GM21825 (cell line): Measurements from ENCODE around the gene TRIP12.
"Not testable (repeated sequence)": the region's sequence is repeated elsewhere in the genome, so short reads cannot be mapped to it uniquely, and the experiment has no call there.

Experiments used
- ATAC-seq: cut with Tn5 transposase; IDR thresholded peaks from one replicate; pipeline ENCODE4 v1.9.1; 2021; ENCODE audit warnings: mild to moderate bottlenecking, moderate library complexity; ENCODE audit not compliant: unreplicated experiment

The TRIP12 gene

DNA sequence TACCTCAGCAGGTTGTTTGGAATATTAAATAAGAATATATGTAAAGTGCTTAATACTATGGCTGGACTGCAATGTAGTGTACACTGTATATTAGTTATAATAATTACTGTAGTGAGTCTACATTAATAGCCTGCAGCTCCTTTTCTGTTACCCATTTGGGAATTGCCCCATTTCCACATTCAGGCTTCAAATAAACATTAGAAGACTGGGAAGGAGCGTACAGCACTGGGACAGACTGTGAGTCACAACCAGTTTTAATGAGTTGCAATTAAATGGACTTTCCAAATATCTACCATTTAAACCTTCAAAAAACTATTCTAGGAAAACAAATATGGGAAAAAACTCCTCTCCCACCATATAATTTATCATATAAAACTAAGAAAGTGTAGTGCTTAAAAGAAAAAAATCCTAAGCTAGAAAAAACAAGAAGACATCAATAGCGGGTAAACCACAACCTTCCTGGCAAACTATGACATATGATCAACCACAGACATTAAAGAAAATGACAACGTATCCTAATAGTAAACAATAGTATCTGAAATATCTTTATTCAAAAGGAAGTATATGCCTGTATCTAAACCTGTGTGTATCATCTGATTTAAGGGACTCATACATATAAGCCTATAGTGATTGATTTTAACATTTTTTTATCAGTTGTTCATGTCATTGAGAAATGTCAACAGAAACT lies 86.1 kb downstream of the TRIP12 start:
- no peak for ATAC-seq

DNA sequence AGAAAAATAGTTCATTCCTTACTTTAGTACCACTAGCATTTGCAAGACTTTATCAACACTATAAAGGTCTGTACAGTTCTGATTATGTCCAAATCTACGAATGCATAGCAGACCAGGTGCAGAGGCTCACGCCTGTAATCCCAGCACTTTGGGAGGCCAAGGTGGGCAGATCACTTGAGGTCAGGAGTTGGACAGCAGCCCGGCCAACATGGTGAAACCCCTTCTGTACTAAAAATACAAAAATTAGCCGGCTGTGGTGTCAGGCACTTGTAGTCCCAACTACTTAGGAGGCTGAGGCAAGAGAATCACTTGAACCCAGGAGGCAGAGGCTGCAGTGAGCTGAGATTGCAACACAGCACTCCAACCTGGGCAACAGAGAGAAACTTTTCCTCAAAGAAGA lies 87.4 kb downstream of the TRIP12 start:
- not testable (repeated sequence) for ATAC-seq

DNA sequence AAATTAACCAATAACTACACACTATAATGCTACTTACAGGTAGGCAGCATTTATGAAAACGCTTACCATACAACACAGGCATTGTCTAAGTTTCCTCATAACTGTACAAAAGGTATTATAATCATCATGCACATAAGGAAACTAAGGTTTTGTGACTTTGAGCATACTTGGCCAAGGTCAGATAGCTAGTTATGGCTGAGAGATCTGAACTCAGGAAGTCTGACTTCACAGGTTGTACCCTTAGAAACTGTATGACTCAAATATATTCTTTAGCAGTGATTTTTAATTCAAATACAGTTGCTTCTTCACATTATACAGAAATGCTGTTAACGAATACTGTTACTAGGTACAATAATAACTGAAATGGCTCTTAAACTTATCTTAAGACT lies 89.3 kb downstream of the TRIP12 start:
- no peak for ATAC-seq

DNA sequence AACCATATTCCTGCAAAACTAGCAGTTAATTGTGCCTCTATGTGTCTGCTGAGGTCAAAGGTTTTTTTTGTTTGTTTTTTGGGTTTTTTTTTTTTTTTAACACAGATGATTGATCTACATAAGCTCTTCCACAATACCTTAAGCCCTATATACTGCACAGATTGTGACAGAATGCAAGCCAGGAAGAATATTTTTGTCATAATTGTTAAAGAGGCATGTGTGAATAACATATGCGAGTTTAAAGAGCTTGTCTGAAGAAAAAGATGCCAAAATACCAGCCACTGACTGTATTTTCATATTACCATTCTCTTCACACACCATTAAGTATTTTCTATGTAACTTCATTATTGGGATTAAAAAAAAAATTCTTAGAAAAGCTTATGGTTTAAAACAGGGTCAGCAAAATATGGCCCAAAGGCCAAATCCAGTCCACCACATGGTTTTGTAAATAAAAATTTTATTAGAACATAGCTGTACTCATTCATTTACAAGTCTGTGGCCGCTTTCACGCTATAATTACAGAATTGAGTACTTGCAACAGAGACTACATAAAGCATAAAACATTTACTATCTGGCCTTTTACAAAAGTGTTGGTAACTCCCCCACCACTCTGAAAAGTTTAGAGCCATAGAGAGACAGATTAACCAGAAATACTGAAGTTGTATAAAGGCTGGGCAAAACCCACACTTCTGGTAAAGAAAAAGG lies 89.9 kb downstream of the TRIP12 start:
- ATAC-seq = no peak

DNA sequence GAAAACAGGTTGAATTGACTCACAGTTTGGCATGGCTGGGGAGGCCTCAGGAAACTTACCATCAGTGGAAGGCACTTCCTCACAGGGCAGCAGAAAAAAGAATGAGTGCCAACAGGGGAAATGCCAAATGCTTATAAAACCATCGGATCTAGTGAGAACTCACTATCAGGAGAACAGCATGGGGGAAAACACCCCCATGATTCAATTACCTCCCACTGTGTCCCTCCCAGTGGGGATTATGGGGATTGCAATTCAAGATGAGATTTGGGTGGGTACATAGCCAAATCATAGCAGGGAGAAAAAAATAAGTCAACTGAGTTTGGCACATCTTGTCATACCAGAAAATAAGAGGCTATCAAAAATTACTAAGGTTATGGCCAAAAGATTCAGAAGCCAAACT lies 96.3 kb downstream of the TRIP12 start:
- ATAC-seq = no peak

DNA sequence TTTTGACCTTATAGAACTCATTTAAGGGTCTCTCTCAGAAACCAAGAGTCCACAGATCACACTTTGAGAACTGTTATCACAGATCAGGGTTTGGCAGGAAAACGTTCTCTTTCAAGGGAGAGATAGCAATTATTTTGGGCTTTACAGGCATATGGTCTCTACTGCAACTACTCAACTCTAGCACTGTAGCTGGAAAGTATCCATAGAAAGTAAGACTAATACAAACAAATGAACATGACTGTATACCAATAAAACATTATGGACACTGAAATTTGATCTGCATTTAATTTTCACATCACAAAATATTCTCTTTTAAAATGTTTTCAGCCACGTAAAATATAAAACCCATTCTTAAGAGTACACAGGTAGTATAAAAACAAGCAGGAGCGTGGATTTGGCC lies 100.5 kb downstream of the TRIP12 start:
- ATAC-seq = no peak

DNA sequence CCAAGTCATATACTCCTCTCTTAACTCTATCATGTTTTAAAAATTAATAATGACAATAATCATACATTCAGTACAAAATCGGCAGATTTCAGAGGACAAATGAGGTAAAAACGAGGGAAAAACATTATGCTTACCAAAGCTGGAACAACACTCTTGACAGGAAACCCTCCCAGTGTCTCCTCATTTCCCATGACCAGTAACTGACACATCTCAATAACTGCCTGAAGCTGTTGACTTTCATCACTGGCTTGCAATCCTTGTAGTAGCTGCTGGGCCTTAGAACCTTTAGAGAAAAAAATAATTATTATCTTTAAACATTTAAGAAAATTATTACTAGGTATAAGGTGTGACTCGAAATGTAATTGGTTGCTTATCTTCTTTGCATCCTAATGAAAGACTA lies 103.6 kb downstream of the TRIP12 start:
- ATAC-seq = no peak

DNA sequence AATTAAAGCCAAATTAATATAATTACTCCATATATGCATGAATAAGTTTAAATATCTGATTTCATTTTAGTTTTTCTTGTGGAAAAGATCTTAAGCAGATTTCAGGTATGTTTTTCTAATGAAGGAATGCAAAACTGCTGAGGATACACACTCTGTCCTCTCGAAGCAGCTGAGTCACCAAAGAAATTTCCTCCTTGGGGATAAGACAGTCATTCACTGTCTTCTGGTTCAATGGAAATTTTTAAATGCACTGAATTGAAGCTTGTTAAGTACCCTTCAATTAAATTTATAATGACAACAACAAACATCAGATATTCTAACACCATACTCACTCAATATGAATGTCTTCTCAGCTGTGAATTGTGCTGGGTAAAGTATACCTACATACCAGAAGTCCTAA lies 106.0 kb downstream of the TRIP12 start:
- ATAC-seq = no peak

DNA sequence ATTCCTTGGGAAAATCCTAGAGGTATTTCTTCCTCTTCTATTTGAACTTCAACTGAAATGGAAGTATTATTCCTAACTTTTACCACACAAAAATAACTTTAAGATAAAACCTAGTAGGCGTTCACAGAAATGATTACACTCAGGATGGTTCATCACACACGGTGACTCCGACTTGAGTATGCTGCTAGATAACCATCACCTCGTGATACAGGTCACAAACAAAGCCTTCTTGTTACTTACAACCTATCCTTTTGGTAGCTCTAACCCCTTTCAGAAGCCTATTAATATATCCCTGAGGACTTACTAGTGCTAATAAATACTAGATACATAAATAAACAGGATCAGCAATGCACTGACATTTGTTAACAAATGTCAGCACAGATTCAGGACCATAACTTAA lies 106.5 kb downstream of the TRIP12 start:
- ATAC-seq = no peak

DNA sequence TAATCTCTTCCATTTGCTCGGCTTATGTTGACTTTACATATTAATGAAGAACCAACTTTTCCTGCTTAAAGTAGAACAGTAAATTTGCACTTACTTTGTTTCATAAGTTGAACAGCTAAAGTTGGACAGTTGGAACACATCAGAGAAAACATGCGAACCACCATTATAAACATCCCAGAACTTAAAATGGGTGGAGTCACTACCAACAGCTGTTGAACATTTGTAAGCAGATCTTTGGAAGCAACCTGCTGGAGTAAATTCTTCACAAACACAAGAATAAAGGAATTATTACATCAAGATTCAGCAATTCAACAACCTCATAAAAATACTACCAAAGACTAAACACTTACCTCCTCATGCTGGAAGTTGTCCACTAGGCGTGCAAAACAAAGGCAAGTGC lies 111.0 kb downstream of the TRIP12 start:
- ATAC-seq = no peak

DNA sequence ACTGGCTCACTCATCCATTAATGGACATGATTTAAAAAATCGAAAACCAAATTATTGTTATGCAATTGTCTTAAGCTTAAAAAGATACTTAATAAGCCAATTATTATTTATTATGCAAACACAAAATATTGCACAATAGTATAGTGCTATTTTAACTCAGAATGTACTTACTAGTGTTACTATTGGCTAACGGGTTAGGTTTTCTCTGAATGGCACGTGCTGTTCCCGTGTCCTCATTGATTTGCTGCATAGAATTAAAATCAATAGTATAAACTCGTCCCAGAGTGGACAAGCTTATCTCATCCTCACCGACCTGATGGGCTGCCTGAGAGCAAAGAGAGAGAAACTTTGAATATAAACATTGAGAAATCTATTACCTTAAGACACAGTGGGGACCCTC lies 116.2 kb downstream of the TRIP12 start:
- ATAC-seq = no peak

DNA sequence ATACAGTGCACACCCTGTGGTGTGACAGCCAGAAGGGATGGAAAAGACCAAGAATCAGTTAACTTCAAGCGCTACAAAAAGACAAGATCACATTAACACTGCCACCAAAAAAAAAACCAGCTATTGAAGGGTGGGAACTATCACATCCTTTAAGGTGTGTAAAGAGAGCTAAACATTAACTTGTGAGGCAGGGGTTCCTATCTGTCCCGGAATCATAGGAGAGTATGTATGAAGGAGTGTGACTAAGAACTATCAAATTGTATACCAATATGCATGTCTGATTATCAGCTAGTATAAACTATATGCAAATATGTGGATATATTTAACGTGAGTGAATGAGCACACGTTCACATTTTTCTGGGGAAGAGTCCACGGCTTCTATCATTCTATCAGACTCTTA lies 119.0 kb downstream of the TRIP12 start:
- ATAC-seq = no peak

DNA sequence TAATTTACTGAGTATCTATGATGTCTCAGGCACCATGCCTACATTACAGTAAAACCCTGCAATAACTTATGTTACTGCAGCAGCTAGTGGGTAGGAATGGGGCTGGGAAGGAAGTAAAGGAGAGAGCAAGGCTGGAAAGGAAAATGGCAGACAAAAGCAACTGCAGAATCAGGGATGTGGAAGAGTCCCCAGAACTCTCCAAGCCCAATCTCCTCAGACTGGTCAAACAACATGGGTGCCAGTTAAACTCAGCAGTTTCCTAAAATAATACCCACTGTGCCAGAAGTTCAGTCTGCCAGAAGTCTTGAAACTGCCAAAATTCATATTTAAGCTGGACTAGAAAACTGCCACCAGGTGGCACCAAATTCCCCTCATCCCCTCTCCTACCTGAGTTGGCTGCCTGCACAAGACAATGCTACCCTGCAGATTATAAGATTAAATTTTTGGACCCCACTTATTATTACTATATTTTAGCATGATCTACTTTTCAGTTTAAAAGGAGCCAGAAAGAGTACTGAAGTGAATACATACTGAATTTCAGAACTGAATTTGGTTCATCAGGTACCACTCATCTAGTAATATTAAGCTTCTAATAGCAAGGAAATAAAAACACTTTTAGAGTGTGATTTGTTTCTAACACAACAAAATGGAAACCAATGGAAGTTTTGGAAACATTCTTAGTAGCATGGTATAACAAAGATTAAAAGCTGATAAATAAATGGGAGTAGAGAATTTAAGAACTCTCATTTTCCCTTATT lies 120.6 kb downstream of the TRIP12 start:
- ATAC-seq = peak; percentile 73

DNA sequence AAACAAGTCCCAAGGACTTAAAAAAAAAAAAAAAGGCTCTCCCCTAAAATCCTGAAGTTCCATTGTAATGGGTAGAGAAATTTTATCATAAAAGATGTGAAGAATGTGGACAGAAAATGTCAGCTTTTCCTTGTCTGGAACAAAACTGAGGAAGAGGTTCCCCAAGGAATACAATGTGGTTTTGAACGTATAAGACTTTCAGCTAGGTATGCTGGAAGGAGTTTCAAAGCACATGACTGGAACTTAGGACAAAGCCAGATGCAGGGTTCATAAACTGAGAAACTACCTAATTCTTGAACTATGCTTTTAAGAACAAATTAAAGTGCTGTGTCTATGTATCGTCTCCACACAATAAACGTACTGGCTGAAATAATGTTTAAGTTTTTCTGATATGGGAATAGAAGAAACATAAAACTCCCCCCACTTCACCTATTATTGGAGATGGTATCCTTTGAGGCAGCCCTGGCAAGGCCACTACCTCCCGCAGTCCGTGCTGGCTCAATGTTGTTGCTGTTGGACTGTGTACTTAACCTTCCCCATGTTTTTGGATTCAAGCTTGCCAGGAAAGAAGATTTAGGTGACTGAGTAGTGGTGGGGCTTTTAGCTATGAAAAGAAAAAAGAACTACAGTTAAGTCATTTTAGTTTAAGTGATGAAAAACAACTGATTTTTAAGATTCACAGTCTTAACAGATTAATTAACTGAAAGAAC lies 123.2 kb downstream of the TRIP12 start:
- ATAC-seq = no peak

DNA sequence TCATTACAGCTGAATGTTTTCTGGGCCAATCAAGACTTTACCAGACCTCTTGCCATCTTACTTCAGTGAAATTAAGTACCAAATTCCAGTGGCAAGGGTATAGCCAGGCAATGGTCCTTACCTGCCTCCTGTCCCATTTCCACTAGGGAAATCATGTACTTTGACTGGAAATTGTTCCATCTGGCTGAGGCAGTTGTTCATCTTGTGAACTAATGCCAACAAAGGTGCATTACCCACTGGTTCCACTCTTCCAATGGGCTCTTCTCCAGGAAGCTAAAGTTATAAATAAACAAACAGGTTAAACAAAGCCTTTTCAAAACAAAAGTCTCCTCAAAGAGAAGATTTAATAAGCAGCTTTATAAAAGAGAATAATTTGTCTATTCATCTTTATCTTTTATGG lies 126.8 kb downstream of the TRIP12 start:
- ATAC-seq = no peak

DNA sequence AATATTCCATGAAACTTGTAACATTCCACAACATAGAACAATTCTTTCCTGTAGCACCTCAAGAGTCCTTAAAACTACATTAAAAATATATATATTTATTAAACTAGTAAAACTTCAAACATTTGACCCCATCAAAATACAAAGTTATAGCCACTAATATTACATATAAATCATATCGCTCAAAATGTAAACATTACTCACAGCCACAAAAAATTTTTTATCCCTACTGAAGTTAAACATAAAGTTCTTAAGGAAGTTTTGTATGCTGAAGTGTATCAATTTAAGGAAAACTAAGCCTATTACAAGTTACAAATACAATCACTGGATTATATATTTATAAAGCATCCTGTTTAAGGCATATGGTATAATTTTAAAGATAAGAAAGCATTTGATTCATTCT lies 127.2 kb downstream of the TRIP12 start:
- ATAC-seq = no peak

DNA sequence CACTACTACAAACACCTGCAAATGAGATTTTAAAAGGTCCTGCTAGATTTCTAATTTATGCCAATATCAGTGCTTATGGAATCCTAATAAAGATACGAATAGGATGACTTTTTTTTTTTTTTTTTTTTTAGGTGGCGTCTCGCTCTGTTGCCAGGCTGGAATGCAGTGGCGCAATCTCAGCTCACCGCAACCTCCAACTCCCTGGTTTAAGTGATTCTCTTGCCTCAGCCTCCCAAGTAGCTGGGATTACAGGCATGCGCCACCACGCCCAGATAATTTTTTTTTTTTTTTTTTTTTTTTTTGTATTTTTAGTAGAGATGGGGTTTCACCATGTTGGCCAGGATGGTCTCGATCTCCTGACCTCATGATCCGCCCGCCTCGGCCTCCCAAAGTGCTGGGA lies 135.5 kb downstream of the TRIP12 start:
- not testable (repeated sequence) for ATAC-seq

DNA sequence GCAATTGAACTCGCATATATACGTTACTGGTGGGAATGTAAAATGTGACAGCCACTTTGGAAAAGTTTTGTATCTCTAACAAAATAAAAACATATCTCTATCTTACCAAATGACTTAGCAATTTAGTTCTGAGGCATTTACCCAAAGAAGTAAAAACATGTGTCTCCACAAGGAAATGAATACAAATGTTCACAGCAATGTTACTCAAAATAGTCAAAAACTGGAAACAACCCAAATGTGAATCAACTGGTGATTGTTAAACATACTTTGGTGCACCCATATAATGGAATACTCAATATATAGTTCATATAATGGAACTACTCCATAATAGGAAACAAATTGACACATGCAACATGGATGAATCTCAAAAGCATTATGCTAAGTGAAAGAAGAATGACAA lies 137.0 kb downstream of the TRIP12 start:
- ATAC-seq = no peak

DNA sequence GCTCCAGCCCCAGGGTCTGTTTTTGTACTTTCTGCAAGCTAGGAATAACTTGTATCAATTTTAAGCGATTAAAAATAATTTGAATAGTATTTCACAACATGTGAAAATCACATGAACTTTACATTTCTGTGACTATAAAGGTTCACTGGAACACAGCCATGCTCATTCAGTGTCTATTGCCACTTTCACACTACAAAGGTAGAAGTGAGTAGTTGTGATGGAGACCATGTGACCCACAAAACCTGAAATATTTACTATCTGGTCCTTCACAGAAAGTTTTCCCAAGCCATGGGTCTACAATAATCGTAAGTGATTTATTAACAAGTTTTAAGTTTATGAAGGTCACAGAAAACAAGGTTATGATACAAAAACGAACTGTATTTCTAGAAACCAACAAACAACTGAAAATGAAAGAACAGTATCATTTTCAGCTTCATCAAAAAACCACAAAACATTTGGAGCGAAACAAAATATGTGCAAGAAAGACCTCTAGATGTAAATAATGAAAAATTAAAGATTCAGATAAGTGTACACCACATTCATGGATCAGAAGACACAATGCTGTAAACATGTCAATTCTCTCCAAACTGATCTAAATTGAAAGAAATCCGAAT lies 138.6 kb downstream of the TRIP12 start:
- peak; percentile 47 for ATAC-seq

DNA sequence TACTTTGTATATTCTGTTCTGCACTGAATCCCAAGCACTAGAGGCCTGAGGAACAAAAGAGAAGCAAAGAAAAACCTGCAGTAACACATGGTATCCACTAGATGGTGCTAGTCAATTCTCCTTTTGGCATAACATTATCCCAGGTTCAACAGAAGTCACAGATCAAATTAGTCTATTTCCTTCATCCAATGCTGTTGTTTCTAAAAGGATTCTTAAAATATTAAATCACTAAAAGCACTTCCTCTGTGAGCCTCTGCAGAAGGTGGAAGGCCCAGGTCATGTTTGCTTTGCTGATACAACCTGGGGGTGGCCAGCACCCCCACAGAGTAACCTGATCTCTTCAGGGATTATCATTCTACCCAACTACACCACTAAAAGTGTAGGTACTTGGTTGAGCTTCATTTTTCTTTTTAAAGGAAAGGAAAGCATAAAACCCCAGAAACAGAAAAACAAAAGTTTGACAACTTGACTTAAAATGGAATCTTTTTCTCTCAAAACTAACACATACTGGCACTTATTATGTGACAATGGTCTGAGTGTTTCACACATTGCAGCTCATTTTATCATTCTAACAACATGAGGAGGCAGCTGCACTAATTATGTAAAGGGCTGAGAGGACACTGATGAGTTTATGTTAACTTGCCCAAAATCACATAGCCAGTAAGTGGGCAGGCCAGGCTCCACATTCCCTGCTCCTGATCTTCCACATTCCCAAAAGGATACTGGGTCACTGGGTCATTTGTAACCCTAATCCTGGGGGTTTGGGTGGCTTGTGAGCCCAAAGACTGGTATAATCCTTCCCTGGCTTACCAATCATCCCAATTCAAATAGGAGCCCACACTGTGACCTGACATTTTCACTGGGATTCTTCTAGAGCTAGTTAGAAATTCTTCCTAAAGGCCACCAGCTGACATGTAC lies 140.7 kb downstream of the TRIP12 start:
- peak; percentile 45 for ATAC-seq
